ENCODE data around the gene ADAD2. TPM values are rescaled to one million over a fixed set of nuclear protein-coding genes. Genes with fewer than 3 reads are reported as not detected.

The ADAD2 gene
- total RNA-seq, 3 donors from 2014 or later (not counting 1 experiment from before 2014, with no cell fraction given), result not detected

- TF ChIP-seq, protein P1, sequence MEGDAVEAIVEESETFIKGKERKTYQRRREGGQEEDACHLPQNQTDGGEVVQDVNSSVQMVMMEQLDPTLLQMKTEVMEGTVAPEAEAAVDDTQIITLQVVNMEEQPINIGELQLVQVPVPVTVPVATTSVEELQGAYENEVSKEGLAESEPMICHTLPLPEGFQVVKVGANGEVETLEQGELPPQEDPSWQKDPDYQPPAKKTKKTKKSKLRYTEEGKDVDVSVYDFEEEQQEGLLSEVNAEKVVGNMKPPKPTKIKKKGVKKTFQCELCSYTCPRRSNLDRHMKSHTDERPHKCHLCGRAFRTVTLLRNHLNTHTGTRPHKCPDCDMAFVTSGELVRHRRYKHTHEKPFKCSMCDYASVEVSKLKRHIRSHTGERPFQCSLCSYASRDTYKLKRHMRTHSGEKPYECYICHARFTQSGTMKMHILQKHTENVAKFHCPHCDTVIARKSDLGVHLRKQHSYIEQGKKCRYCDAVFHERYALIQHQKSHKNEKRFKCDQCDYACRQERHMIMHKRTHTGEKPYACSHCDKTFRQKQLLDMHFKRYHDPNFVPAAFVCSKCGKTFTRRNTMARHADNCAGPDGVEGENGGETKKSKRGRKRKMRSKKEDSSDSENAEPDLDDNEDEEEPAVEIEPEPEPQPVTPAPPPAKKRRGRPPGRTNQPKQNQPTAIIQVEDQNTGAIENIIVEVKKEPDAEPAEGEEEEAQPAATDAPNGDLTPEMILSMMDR (IDR thresholded peaks at IDR 0.05), result no peak
- intact Hi-C loops (cut with micrococcal nuclease), result no loop called here
- Histone ChIP-seq H3K27me3 (ENCODE audit: control insufficient read depth, insufficient read depth, low read length) (no peaks in the 10 kb centered on the region), H3K9me3 (ENCODE audit: control insufficient read depth, insufficient read depth, low read length) (no peaks in the 10 kb centered on the region), H3K4me3 (ENCODE audit: low read length) (no peak overlapping the region), H3K27ac (ENCODE audit: low read length) (no peak overlapping the region), H3K36me3 (ENCODE audit: control insufficient read depth, insufficient read depth, low read length) (no peaks in the 10 kb centered on the region), H3K4me1 (ENCODE audit: control insufficient read depth, insufficient read depth, low read length) (peaks cover 13% of the 10 kb centered on the region)
- Mint-ChIP-seq H3K27me3 (ENCODE audit: low read depth in 2 of 2) (peaks cover 0 to 3% of the 10 kb centered on the region in 2 donors), H3K4me1 (peaks cover 0 to 9% of the 10 kb centered on the region in 2 donors), H3K9me3 (no peaks in the 10 kb centered on the region), H3K4me3 (no peak overlapping the region), H3K27ac (no peak overlapping the region), H3K36me3 (no peaks in the 10 kb centered on the region)
- ATAC-seq, result no peak
- 73% methylated on average over 16 of the region's 16 CpGs for WGBS (ENCODE audit: insufficient coverage)
- no peak for DNase-seq
Observed at GRCh38 chr16:84196727-84197394, 5.9 kb downstream of the ADAD2 start.

GRCh38 chr16:84197466-84198128 lies 6.6 kb downstream of the ADAD2 start:
- H3K4me3 ChIP-seq (ENCODE audit: low read length), result no peak overlapping the region
- H3K36me3 ChIP-seq (ENCODE audit: control insufficient read depth, insufficient read depth, low read length), result no peaks in the 10 kb centered on the region
- peaks cover 0 to 9% of the 10 kb centered on the region in 2 donors for H3K4me1 Mint-ChIP-seq

GRCh38 chr16:84198401-84198800 lies 7.4 kb downstream of the ADAD2 start:
- Mint-ChIP-seq H3K4me1 (peaks cover 0 to 9% of the 10 kb centered on the region in 2 donors), H3K9me3 (no peaks in the 10 kb centered on the region), H3K36me3 (no peaks in the 10 kb centered on the region), H3K27me3 (ENCODE audit: low read depth in 2 of 2) (peaks cover 0 to 3% of the 10 kb centered on the region in 2 donors), H3K4me3 (no peak overlapping the region), H3K27ac (no peak overlapping the region)
- no peak overlapping the region for H3K4me3 ChIP-seq (ENCODE audit: low read length)
- DNase-seq (no peak), ATAC-seq (no peak)
- no peaks in the 10 kb centered on the region for H3K27me3 ChIP-seq (ENCODE audit: control insufficient read depth, insufficient read depth, low read length)
- peaks cover 13% of the 10 kb centered on the region for H3K4me1 ChIP-seq (ENCODE audit: control insufficient read depth, insufficient read depth, low read length)
- intact Hi-C loops (cut with micrococcal nuclease), result no loop called here
- no peaks in the 10 kb centered on the region for H3K36me3 ChIP-seq (ENCODE audit: control insufficient read depth, insufficient read depth, low read length)
- H3K9me3 ChIP-seq (ENCODE audit: control insufficient read depth, insufficient read depth, low read length), result no peaks in the 10 kb centered on the region
- WGBS (ENCODE audit: insufficient coverage), result 90% methylated on average over 10 of the region's 10 CpGs
- TF ChIP-seq, protein P1 (IDR thresholded peaks at IDR 0.05), result no peak
- no peak overlapping the region for H3K27ac ChIP-seq (ENCODE audit: low read length)

More at GRCh38 chr16:84197466-84198128, 6.6 kb downstream of the ADAD2 start:
- TF ChIP-seq, protein P1 (IDR thresholded peaks at IDR 0.05), result no peak
- peaks cover 13% of the 10 kb centered on the region for H3K4me1 ChIP-seq (ENCODE audit: control insufficient read depth, insufficient read depth, low read length)
- no peak for ATAC-seq
- Mint-ChIP-seq H3K36me3 (no peaks in the 10 kb centered on the region), H3K9me3 (no peaks in the 10 kb centered on the region), H3K27me3 (ENCODE audit: low read depth in 2 of 2) (peaks cover 0 to 3% of the 10 kb centered on the region in 2 donors), H3K27ac (no peak overlapping the region), H3K4me3 (no peak overlapping the region)
- no peaks in the 10 kb centered on the region for H3K9me3 ChIP-seq (ENCODE audit: control insufficient read depth, insufficient read depth, low read length)
- intact Hi-C loops (cut with micrococcal nuclease), result no loop called here
- H3K27ac ChIP-seq (ENCODE audit: low read length), result no peak overlapping the region
- H3K27me3 ChIP-seq (ENCODE audit: control insufficient read depth, insufficient read depth, low read length), result no peaks in the 10 kb centered on the region
- DNase-seq, result no peak
- WGBS (ENCODE audit: insufficient coverage), result 91% methylated on average over 13 of the region's 14 CpGs

Data from natural killer cell (primary cell).